PC-9 (cell line): Measurements from ENCODE around the gene DACH2. TPM values are rescaled to one million over a fixed set of nuclear protein-coding genes. Genes with fewer than 3 reads are reported as not detected.

Source experiments
- BruUV-seq: library from RNA; stranded (reverse); fragments of 400-500 nt; replicated peaks from 2 replicates; lab custom pipeline; 2021; lab: Mats Ljungman, UMichigan
- CTCF ChIA-PET: fragments of 300-600 bp; sonication (Branson Sonifier 250); formaldehyde crosslinking; loops from one replicate; lab custom pipeline; 2022; ENCODE audit warnings: antibody characterized with exemption; lab: Charles Lee
- POLR2A ChIA-PET: fragments of 300-600 bp; sonication (Branson Sonifier 250); formaldehyde crosslinking; loops from one replicate; lab custom pipeline; 2022; ENCODE audit warnings: antibody characterized with exemption; ENCODE audit not compliant: unreplicated experiment; lab: Charles Lee
- DNase-seq, 2 experiments: peaks; one replicate each; pipeline versions ENCODE4 v3.0.0 to v3.0.0-alpha.2; 2015 to 2022; ENCODE audit warnings: mixed read lengths in 1 of 2
- H2AFZ ChIP-seq: fragments of 200-600 bp; sonication (generic); 2 replicates; pipeline ENCODE4 v1.8.1; 2017; ENCODE audit warnings: antibody characterized with exemption
- H3F3A ChIP-seq: fragments of 200-600 bp; sonication (generic); 2 replicates; pipeline ENCODE4 v1.8.1; 2017; ENCODE audit warnings: antibody characterized with exemption, mild to moderate bottlenecking, low read depth; ENCODE audit not compliant: insufficient read depth
- H3K27ac ChIP-seq: fragments of 200-600 bp; sonication (generic); 2 replicates; pipeline ENCODE4 v1.6.1; 2016; ENCODE audit warnings: mixed run types
- H3K27me3 ChIP-seq: fragments of 200-600 bp; sonication (generic); 2 replicates; pipeline ENCODE4 v1.6.1; 2016; ENCODE audit warnings: low read depth, mixed run types; ENCODE audit not compliant: insufficient read depth
- H3K36me3 ChIP-seq: fragments of 200-600 bp; sonication (generic); 2 replicates; pipeline ENCODE4 v1.6.1; 2016; ENCODE audit warnings: low read depth, mixed run types
- H3K4me1 ChIP-seq: fragments of 200-600 bp; sonication (generic); replicated peaks from 2 replicates; pipeline ENCODE4 v1.6.1; 2016; ENCODE audit warnings: mixed run types; ENCODE audit not compliant: insufficient read depth
- H3K4me2 ChIP-seq: fragments of 200-600 bp; sonication (generic); 2 replicates; pipeline ENCODE4 v1.6.1; 2017; ENCODE audit warnings: mixed run types
- H3K4me3 ChIP-seq: fragments of 200-600 bp; sonication (generic); 2 replicates; pipeline ENCODE4 v1.6.1; 2016; ENCODE audit warnings: mixed run types
- H3K79me2 ChIP-seq: fragments of 200-600 bp; sonication (generic); 2 replicates; pipeline ENCODE4 v1.6.1; 2017; ENCODE audit warnings: low read depth, mixed run types
- H3K9me2 ChIP-seq: fragments of 200-600 bp; sonication (generic); 2 replicates; pipeline ENCODE4 v1.8.1; 2017; ENCODE audit warnings: mild to moderate bottlenecking; ENCODE audit not compliant: insufficient read depth
- H3K9me3 ChIP-seq: fragments of 200-600 bp; sonication (generic); 2 replicates; pipeline ENCODE4 v1.8.1; 2016; ENCODE audit warnings: low read depth; ENCODE audit not compliant: insufficient read depth
- H4K20me1 ChIP-seq: fragments of 200-600 bp; sonication (generic); 2 replicates; pipeline ENCODE4 v1.8.1; 2017; ENCODE audit not compliant: insufficient read depth
- CTCF ChIP-seq: fragments of 200-600 bp; sonication (generic); conservative IDR thresholded peaks from 2 replicates; pipeline ENCODE4 v1.6.1; 2017; ENCODE audit warnings: mixed run types, antibody characterized with exemption, mild to moderate bottlenecking, moderate library complexity
- EZH2 ChIP-seq: fragments of 200-600 bp; sonication (generic); IDR thresholded peaks from 2 replicates; pipeline ENCODE4 v1.8.0; 2017; ENCODE audit warnings: antibody characterized with exemption, low read depth
- intact Hi-C: fragments of 100-400 bp; cut with micrococcal nuclease; formaldehyde crosslinking; loops from one replicate; pipeline ENCODE4 v1.10.0; 2022; ENCODE audit not compliant: unreplicated experiment
- total RNA-seq: library from RNA; stranded (reverse); gene quantifications from 2 replicates; pipeline ENCODE4 v1.2.3, GENCODE V29; 2021

The DACH2 gene
- total RNA-seq, 1 experiment from 2014 or later, result not detected

- intact Hi-C loops, result no loop called here
- Histone ChIP-seq H3K4me2 (no peak overlapping the region), H3K27ac (no peak overlapping the region), H3K4me3 (no peak overlapping the region), H3K79me2 (no peaks in the 10 kb centered on the region), H3K4me1 (no peaks in the 10 kb centered on the region), H2AFZ (no peak overlapping the region), H3K9me3 (no peaks in the 10 kb centered on the region), H3K27me3 (no peaks in the 10 kb centered on the region), H3K36me3 (no peaks in the 10 kb centered on the region), H4K20me1 (no peaks in the 10 kb centered on the region), H3K9me2 (no peaks in the 10 kb centered on the region), H3F3A (no peaks in the 10 kb centered on the region)
- ChIA-PET CTCF (no interaction called here), POLR2A (no interaction called here)
- no peak for DNase-seq
- no TSS peak for BruUV-seq
- TF ChIP-seq EZH2 (no peak), CTCF (no peak)
Measured at GRCh38 chrX:86504297-86504696, 356.0 kb downstream of the DACH2 start.

GRCh38 chrX:86507331-86507730 is 359.1 kb downstream of the DACH2 start:
- no TSS peak for BruUV-seq
- Histone ChIP-seq H2AFZ (no peak overlapping the region), H3K27me3 (no peaks in the 10 kb centered on the region), H3K9me3 (no peaks in the 10 kb centered on the region), H4K20me1 (no peaks in the 10 kb centered on the region), H3K4me1 (no peaks in the 10 kb centered on the region), H3F3A (no peaks in the 10 kb centered on the region), H3K36me3 (no peaks in the 10 kb centered on the region), H3K4me2 (no peak overlapping the region), H3K27ac (no peak overlapping the region), H3K9me2 (no peaks in the 10 kb centered on the region), H3K79me2 (no peaks in the 10 kb centered on the region), H3K4me3 (no peak overlapping the region)
- TF ChIP-seq CTCF (no peak), EZH2 (no peak)
- POLR2A ChIA-PET, result no interaction called here
- CTCF ChIA-PET, result no interaction called here
- DNase-seq, result no peak
- intact Hi-C loops, result no loop called here

- no peak for DNase-seq
- no peaks in the 10 kb centered on the region for H3K4me1 ChIP-seq
- no peaks in the 10 kb centered on the region; the same call in 1 of the 2 replicates for H4K20me1 ChIP-seq
- intact Hi-C loops, result no loop called here
- CTCF ChIA-PET, result no interaction called here
- TF ChIP-seq CTCF, result no peak
- TF ChIP-seq EZH2, result no peak
- BruUV-seq, result no TSS peak
- H3F3A ChIP-seq, result no peaks in the 10 kb centered on the region
- POLR2A ChIA-PET, result no interaction called here
- no peak overlapping the region for H3K27ac ChIP-seq
- no peak overlapping the region for H2AFZ ChIP-seq
- H3K4me3 ChIP-seq, result no peak overlapping the region
- no peaks in the 10 kb centered on the region for H3K27me3 ChIP-seq
- no peaks in the 10 kb centered on the region for H3K9me3 ChIP-seq
- H3K79me2 ChIP-seq, result no peaks in the 10 kb centered on the region
- H3K4me2 ChIP-seq, result no peak overlapping the region
- H3K36me3 ChIP-seq, result no peaks in the 10 kb centered on the region
- no peaks in the 10 kb centered on the region for H3K9me2 ChIP-seq
Measured at GRCh38 chrX:86579777-86580176, 431.5 kb downstream of the DACH2 start.
